ENCODE results near the gene UNC13D. TPM values are rescaled to one million over a fixed set of nuclear protein-coding genes. Genes with fewer than 3 reads are reported as not detected.
"Not testable (repeated sequence)": the region's sequence is repeated elsewhere in the genome, so short reads cannot be mapped to it uniquely, and the experiment has no call there.

Gene UNC13D
- total and polyA plus RNA-seq, 11 donors: 2.1 to 28.5 (median 5.8) TPM

- 80 to 86% (median 83%) methylated on average over 9 of the region's 9 CpGs for WGBS, 4 donors
- DNase-seq (no peak), ATAC-seq (peak in 2 of 4 donors; percentile 17 to 40)
- Histone ChIP-seq H3K9me3 (no peaks in the 10 kb centered on the region), H3K4me1 (peaks cover 0 to 46% (median 22%) of the 10 kb centered on the region in 12 donors), H3K4me3 (no peak overlapping the region), H3K36me3 (no peaks in the 10 kb centered on the region), H3K27ac (peak overlapping the region in 1 of 12 donors; percentile 32), H3K27me3 (no peaks in the 10 kb centered on the region)
- intact Hi-C loops (cut with DNase I): no loop called here
- TF ChIP-seq POLR2A (IDR thresholded peaks at IDR 0.05) (peak in 1 of 2 donors; percentile 16), CTCF (IDR thresholded peaks at IDR 0.05) (no peak)
Observed at GRCh38 chr17:75861927-75862317, 17.7 kb upstream of the UNC13D start.

GRCh38 chr17:75859358-75859757, 15.2 kb upstream of the UNC13D start:
- H3K27me3 ChIP-seq, H3K36me3 ChIP-seq, ATAC-seq, H3K9me3 ChIP-seq, DNase-seq: not testable (repeated sequence)
- intact Hi-C loops (cut with DNase I): loop anchor here in 4 of 10 donors (5.0 kb wide), 2 partner anchors 33 to 38 kb away; partner anchors contain the start of gene TRIM65 (in 3 of the 4)
- H3K27ac ChIP-seq: peak overlapping the region in 11 of 12 donors; percentile 35 to 91 (median 68)
- 90 to 92% (median 91%) methylated on average over 10 of the region's 10 CpGs for WGBS, 4 donors
- H3K4me1 ChIP-seq: peaks cover 0 to 50% (median 19%) of the 10 kb centered on the region in 12 donors
- H3K4me3 ChIP-seq: peak overlapping the region in 1 of 12 donors; percentile 4

DNA sequence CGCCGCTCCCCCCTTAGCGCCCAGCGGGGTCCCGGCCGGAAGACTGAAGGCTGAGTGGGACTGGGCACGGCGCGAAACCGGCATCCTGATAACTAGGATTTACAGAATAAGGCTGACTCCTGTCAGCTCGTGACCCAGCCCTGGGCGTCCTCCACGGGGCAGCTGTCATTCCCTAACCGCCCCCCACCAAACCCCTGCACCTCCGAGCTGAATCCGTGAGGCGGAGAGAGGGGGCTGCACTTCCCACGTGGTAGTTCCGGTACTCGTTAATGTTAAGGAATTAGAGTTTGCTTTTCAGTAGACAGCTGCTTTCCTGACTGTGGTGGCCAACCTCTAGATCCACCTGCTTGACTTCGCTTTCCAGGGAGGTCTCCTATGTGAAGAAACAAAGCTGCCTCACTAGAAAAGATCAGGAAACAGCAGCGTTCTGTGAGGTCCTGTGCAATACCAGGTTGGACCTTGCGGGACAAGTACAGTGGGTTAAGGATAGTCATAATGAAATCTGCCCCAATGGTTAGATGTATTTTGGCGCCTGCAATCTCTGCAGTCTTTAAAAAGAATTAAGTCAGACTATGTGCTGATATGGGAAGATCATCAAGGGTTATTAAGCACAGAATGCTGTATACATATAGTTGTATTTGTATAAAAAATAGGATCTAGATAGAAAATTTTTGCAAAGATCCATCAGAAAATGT, 12.0 kb upstream of the UNC13D start:
- no peaks in the 10 kb centered on the region for H3K9me3 ChIP-seq
- intact Hi-C loops (cut with DNase I): loop anchor here in 4 of 10 donors (5.0 kb wide), 2 partner anchors 36 to 41 kb away; partner anchors contain the start of gene TRIM65 (in 3 of the 4)
- peak overlapping the region; percentile 56 to 97 (median 82) for H3K4me3 ChIP-seq
- 1 to 12% (median 3%) methylated on average over 4 to 24 of the region's 24 CpGs for WGBS, 4 donors
- peaks cover 0 to 21% (median 14%) of the 10 kb centered on the region in 9 donors for H3K36me3 ChIP-seq
- no peaks in the 10 kb centered on the region for H3K27me3 ChIP-seq
- peak overlapping the region; percentile 94 to 100 (median 98) for H3K27ac ChIP-seq
- TF ChIP-seq POLR2A (IDR thresholded peaks at IDR 0.05): no peak
- TF ChIP-seq CTCF (IDR thresholded peaks at IDR 0.05): peak in 1 of 12 donors; percentile 33
- DNase-seq: peak in 1 of 5 donors; percentile 67
- peaks cover 0 to 70% (median 39%) of the 10 kb centered on the region in 12 donors for H3K4me1 ChIP-seq
- no peak for ATAC-seq

DNA sequence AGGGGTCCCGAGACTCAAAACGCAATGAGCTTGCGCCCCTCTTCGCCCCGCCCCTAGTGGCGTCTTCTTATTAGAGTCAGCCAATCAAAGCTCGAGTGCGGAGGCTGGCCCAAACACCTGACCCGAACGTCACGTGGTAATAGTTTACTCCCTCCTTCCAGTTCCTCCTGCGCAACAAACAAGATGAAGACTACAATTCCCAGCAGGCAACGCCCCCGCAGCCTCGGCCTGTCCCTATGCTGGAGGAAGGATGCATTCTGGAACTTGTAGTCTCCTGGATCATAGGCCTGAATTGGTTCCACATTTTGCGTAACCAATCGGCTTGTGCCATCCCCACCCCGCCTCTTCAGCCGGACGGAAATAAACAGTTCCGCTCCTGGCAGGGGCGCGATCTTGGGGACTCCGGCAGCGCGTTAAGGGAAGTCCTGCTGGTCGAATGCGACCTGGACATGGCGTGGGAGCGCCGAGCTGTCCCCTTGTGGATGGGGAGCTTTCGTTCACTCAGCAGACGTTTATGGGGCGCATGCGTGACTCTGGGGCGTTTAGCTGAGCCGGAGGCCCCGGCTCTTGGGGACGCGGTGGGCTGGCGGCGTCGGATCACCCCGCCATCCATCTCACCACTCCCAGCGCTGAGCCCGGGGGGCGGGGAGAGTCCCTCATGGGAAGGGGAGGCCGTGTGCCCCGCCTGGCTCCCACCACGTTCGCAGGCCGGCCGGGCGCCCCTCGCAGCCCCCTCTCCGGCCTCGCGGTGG, 11.3 kb upstream of the UNC13D start, which contains the start of gene WBP2:
Gene WBP2, minus strand, starts transcription at position 26 of the 752 bp plus-strand sequence. CDS start 38 bp downstream, outside the sequence.
- WGBS, 4 donors: 0 to 1% (median 0%) methylated on average over 29 to 58 of the region's 58 CpGs
- ATAC-seq (peak; percentile 90 to 96 (median 93)), DNase-seq (peak; percentile 97 to 99 (median 99))
- Histone ChIP-seq H3K27me3 (no peaks in the 10 kb centered on the region), H3K9me3 (no peaks in the 10 kb centered on the region), H3K27ac (peak within 1 kb of the TSS; percentile 94 to 100 (median 98)), H3K4me1 (peaks cover 0 to 74% (median 45%) of the 10 kb centered on the region in 12 donors), H3K4me3 (peak within 1 kb of the TSS; percentile 57 to 97 (median 82)), H3K36me3 (peaks cover 0 to 28% (median 21%) of the 10 kb centered on the region in 9 donors)
- intact Hi-C loops (cut with DNase I): loop anchor here in 8 of 10 donors (1.0 to 5.0 kb wide), 9 partner anchors 17 to 71 kb away; partner anchors contain the start of genes TRIM65 (in 5 of the 8), TRIM47 (in 2 of the 8), MRPL38 (in 1 of the 8) and UNK (in 1 of the 8)
- TF ChIP-seq POLR2A (IDR thresholded peaks at IDR 0.05) (peak; percentile 83 to 98), CTCF (IDR thresholded peaks at IDR 0.05) (peak in 10 of 12 donors; percentile 28 to 77 (median 58))

Measured in heart left ventricle (tissue), 16 donors.